ENCODE data around the gene SEPTIN10. TPM values are rescaled to one million over a fixed set of nuclear protein-coding genes. Genes with fewer than 3 reads are reported as not detected.

SEPTIN10 gene
- total and polyA plus RNA-seq, 9 donors = 48.9 to 93.8 (median 74.8) TPM

GRCh38 chr2:109500910-109501309 lies 112.9 kb downstream of the SEPTIN10 start:
- WGBS, 3 donors = 91 to 97% (median 94%) methylated on average over 8 of the region's 8 CpGs
- DNase-seq = no peak
- Histone ChIP-seq H3K4me3 (no peak overlapping the region), H3K4me1 (ENCODE audit: insufficient read depth) (peaks cover 3% of the 10 kb centered on the region), H3K9me3 (no peaks in the 10 kb centered on the region), H3K27ac (no peak overlapping the region), H3K36me3 (no peaks in the 10 kb centered on the region), H3K27me3 (no peaks in the 10 kb centered on the region)
- intact Hi-C loops (cut with DNase I) = loop anchor here in 1 of 4 donors (10.0 kb wide), 1 partner anchor 206 kb away; no protein-coding TSS in a partner anchor
- no peak for TF ChIP-seq CTCF (IDR thresholded peaks at IDR 0.05)
- no peak for TF ChIP-seq POLR2A (IDR thresholded peaks at IDR 0.05)
- no peak for TF ChIP-seq EP300 (IDR thresholded peaks at IDR 0.05)

GRCh38 chr2:109499566-109499965 lies 114.2 kb downstream of the SEPTIN10 start:
- no peak for DNase-seq
- Histone ChIP-seq H3K4me1 (ENCODE audit: insufficient read depth) (peaks cover 3% of the 10 kb centered on the region), H3K27ac (no peak overlapping the region), H3K4me3 (no peak overlapping the region), H3K9me3 (no peaks in the 10 kb centered on the region), H3K27me3 (no peaks in the 10 kb centered on the region), H3K36me3 (no peaks in the 10 kb centered on the region)
- intact Hi-C loops (cut with DNase I) = no loop called here
- WGBS, 3 donors = 52 to 64% (median 54%) methylated on average over 5 of the region's 5 CpGs
- no peak for TF ChIP-seq EP300 (IDR thresholded peaks at IDR 0.05)
- TF ChIP-seq CTCF (IDR thresholded peaks at IDR 0.05) = no peak
- TF ChIP-seq POLR2A (IDR thresholded peaks at IDR 0.05) = no peak

DNA sequence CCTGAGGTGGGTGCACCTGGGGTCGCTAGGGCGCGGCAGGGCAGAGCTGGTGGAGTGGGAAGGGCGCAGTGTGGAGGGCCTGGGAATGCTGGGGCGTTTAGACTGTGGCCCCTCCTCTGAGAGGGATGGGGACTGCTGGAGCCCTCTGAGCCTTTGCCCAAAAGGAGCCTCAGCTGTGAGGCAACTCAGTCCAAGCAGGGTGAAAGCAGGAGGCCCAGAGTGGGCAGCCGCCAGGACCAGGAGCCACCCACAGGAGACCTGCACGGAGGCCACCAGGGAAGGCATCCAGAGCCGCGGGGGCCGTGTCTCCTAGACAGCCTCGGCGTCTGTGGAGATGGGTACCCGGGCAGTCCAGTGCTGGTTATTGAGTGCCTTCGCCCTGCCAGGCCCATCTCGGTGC lies 114.9 kb downstream of the SEPTIN10 start:
- Histone ChIP-seq H3K27me3 (no peaks in the 10 kb centered on the region), H3K36me3 (no peaks in the 10 kb centered on the region), H3K4me1 (ENCODE audit: insufficient read depth) (peaks cover 3% of the 10 kb centered on the region), H3K9me3 (no peaks in the 10 kb centered on the region), H3K27ac (no peak overlapping the region), H3K4me3 (no peak overlapping the region)
- TF ChIP-seq CTCF (IDR thresholded peaks at IDR 0.05) = no peak
- no peak for TF ChIP-seq POLR2A (IDR thresholded peaks at IDR 0.05)
- no peak for TF ChIP-seq EP300 (IDR thresholded peaks at IDR 0.05)
- DNase-seq = no peak
- intact Hi-C loops (cut with DNase I) = no loop called here
- 89 to 92% (median 91%) methylated on average over 15 of the region's 15 CpGs for WGBS, 3 donors

DNA sequence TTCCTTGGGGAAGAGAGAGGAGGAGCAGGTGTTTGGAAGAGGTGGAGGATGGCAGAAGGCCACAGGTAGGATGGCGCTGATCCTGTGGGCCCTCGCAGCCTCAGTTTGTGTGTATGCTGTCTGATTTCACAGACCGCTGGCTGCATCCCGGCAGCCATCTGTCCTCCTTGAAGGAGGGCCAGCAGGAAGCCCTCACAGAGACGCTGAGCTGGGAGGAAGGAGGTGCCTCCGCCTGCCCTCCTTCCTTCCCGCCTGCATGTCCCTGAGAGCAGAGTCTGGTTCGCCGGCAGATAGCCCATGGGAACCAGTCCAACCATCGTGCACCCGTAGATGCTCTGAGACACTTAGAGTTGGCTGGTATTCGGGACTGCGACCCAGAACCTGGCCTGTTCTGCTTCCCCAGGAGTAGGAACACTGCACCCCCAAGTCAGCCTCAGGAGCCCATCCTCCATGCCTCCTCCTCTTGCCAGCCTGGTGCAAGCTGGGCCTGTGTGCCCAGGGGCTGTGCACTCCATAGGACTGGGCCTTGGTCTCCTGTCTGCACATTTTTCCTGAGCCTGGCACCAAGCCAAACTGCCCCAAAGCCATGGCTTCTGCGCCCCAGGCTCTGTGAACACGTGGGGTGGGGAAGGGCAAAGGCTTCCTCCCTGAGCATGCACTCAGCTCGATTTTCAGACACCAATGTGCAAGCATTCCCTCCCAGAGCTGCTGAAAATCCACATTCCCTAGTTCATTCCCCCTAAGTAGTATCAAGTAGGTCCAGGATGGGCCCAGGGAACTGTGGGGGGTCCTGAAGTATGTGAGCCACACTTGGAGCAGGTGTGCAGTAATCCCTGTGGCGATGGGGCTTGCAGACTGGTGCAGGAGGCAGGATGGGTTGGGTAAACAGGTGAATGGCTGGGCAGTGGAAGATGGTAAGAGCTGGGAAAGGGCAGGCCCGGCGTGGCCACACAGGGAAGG lies 115.6 kb downstream of the SEPTIN10 start:
- 33 to 48% (median 47%) methylated on average over 19 of the region's 19 CpGs for WGBS, 3 donors
- no peak for DNase-seq
- no peak overlapping the region for H3K27ac ChIP-seq
- H3K36me3 ChIP-seq = no peaks in the 10 kb centered on the region
- TF ChIP-seq EP300 (IDR thresholded peaks at IDR 0.05) (no peak), POLR2A (IDR thresholded peaks at IDR 0.05) (no peak), CTCF (IDR thresholded peaks at IDR 0.05) (no peak)
- H3K4me3 ChIP-seq = no peak overlapping the region
- intact Hi-C loops (cut with DNase I) = no loop called here
- no peaks in the 10 kb centered on the region for H3K9me3 ChIP-seq
- peaks cover 3% of the 10 kb centered on the region for H3K4me1 ChIP-seq (ENCODE audit: insufficient read depth)
- no peaks in the 10 kb centered on the region for H3K27me3 ChIP-seq

All from ovary (tissue), 9 donors.